Natural killer cell (primary cell): ENCODE results near the gene LTB4R2. TPM values are rescaled to one million over a fixed set of nuclear protein-coding genes. Genes with fewer than 3 reads are reported as not detected.

ENCODE experiments used
- ATAC-seq, 3 donors: fragments of 150-1000 bp in 2 of 3; fragments of 200-7000 bp in 1 of 3; cut with Tn5 transposase; 1 replicate in 1 of 3; 2 replicates in 2 of 3; pipeline ENCODE4 v1.10.0; 2021; ENCODE audit warnings: mild to moderate bottlenecking in 2 of 3, moderate library complexity in 2 of 3
- DNase-seq, 2 donors: peaks; one replicate each; pipeline versions ENCODE4 v3.0.0 to v3.0.0-alpha.2; 2013 to 2021; ENCODE audit warnings: mixed read lengths in 1 of 2
- H3K27ac ChIP-seq: one replicate; pipeline ENCODE4 v1.5.1; 2013; ENCODE audit warnings: mild to moderate bottlenecking, low read length
- H3K27me3 ChIP-seq: one replicate; pipeline ENCODE4 v1.6.1; 2013; ENCODE audit warnings: low read length; ENCODE audit not compliant: control insufficient read depth, insufficient read depth
- H3K36me3 ChIP-seq: one replicate; pipeline ENCODE4 v1.6.1; 2013; ENCODE audit warnings: low read length; ENCODE audit not compliant: control insufficient read depth, insufficient read depth
- H3K4me1 ChIP-seq: one replicate; pipeline ENCODE4 v1.6.1; 2013; ENCODE audit warnings: low read length; ENCODE audit not compliant: control insufficient read depth, insufficient read depth
- H3K4me3 ChIP-seq: one replicate; pipeline ENCODE4 v1.5.1; 2013; ENCODE audit warnings: low read length
- H3K9me3 ChIP-seq: one replicate; pipeline ENCODE4 v1.6.1; 2013; ENCODE audit warnings: low read length; ENCODE audit not compliant: control insufficient read depth, insufficient read depth
- H3K27ac Mint-ChIP-seq, 2 donors: one replicate each; pipeline ENCODE4 v1.8.0; 2022; ENCODE audit warnings: mild to moderate bottlenecking in 2 of 2, mixed read lengths in 2 of 2, moderate library complexity in 1 of 2
- H3K27me3 Mint-ChIP-seq, 2 donors: one replicate each; pipeline ENCODE4 v1.8.0; 2022; ENCODE audit warnings: low read depth in 2 of 2, mixed read lengths in 2 of 2
- H3K36me3 Mint-ChIP-seq: one replicate; pipeline ENCODE4 v1.8.0; 2022; ENCODE audit warnings: mixed read lengths
- H3K4me1 Mint-ChIP-seq, 2 donors: one replicate each; pipeline ENCODE4 v1.8.0; 2022; ENCODE audit warnings: mixed read lengths in 2 of 2
- H3K4me3 Mint-ChIP-seq: one replicate; pipeline ENCODE4 v1.8.0; 2022; ENCODE audit warnings: mild to moderate bottlenecking, moderate library complexity, mixed read lengths
- H3K9me3 Mint-ChIP-seq, 2 donors: one replicate each; pipeline ENCODE4 v1.8.0; 2022; ENCODE audit warnings: mixed read lengths in 2 of 2
- WGBS: methylation state at CpG from one replicate; pipeline ENCODE4 v1.1.7; 2013; ENCODE audit warnings: missing lambda C conversion rate; ENCODE audit not compliant: insufficient coverage; 5-methylcytosine and 5-hydroxymethylcytosine counted together
- intact Hi-C: fragments of 100-400 bp; cut with micrococcal nuclease; formaldehyde crosslinking; loops from one replicate; pipeline ENCODE4 v1.14.2; 2022
- total RNA-seq, 4 donors: library from RNA; stranded (reverse); fragments of 120-200 nt in 1 of 4; gene quantifications; one replicate each; pipeline versions ENCODE4 v1.2.3 to v1.2.4, GENCODE V29; 2013 to 2022
- TF ChIP-seq, protein P1 (sequence below): fragments of 200-600 bp; IDR thresholded peaks from one replicate; pipeline ENCODE4 v1.8.0; 2022; ENCODE audit warnings: antibody characterized with exemption

The LTB4R2 gene
- total RNA-seq, 3 donors from 2014 or later (not counting 1 experiment from before 2014, with no cell fraction given), result 27.6 to 40.5 (median 37.4) TPM

- H3K36me3 Mint-ChIP-seq, result no peaks in the 10 kb centered on the region
- H3K9me3 Mint-ChIP-seq, result no peaks in the 10 kb centered on the region
- peak overlapping the region; percentile 79 for H3K4me3 Mint-ChIP-seq
- peak; percentile 86 to 93 for DNase-seq
- H3K27ac Mint-ChIP-seq, result peak overlapping the region; percentile 87 to 88
- Histone ChIP-seq H3K27me3 (peaks cover 14% of the 10 kb centered on the region), H3K9me3 (no peaks in the 10 kb centered on the region), H3K4me3 (no peak overlapping the region), H3K4me1 (peaks cover 93% of the 10 kb centered on the region), H3K27ac (peak overlapping the region; percentile 61), H3K36me3 (no peaks in the 10 kb centered on the region)
- 11% methylated on average over 9 of the region's 9 CpGs for WGBS
- intact Hi-C loops, result loop anchor here (1.0 to 10.0 kb wide), 6 partner anchors 38 to 825 kb away; partner anchors contain the start of genes GZMB, NFATC4 and RABGGTA
- TF ChIP-seq, protein P1, sequence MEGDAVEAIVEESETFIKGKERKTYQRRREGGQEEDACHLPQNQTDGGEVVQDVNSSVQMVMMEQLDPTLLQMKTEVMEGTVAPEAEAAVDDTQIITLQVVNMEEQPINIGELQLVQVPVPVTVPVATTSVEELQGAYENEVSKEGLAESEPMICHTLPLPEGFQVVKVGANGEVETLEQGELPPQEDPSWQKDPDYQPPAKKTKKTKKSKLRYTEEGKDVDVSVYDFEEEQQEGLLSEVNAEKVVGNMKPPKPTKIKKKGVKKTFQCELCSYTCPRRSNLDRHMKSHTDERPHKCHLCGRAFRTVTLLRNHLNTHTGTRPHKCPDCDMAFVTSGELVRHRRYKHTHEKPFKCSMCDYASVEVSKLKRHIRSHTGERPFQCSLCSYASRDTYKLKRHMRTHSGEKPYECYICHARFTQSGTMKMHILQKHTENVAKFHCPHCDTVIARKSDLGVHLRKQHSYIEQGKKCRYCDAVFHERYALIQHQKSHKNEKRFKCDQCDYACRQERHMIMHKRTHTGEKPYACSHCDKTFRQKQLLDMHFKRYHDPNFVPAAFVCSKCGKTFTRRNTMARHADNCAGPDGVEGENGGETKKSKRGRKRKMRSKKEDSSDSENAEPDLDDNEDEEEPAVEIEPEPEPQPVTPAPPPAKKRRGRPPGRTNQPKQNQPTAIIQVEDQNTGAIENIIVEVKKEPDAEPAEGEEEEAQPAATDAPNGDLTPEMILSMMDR, result no peak
- peaks cover 6 to 8% of the 10 kb centered on the region in 2 donors for H3K27me3 Mint-ChIP-seq
- ATAC-seq, result peak; percentile 72 to 88 (median 85)
- H3K4me1 Mint-ChIP-seq, result peaks cover 69 to 77% of the 10 kb centered on the region in 2 donors
Measured at GRCh38 chr14:24329736-24330135, 19.8 kb downstream of the LTB4R2 start.

GRCh38 chr14:24330973-24331674, 21.2 kb downstream of the LTB4R2 start:
- TF ChIP-seq, protein P1, result no peak
- H3K27ac ChIP-seq, result no peak overlapping the region
- no peaks in the 10 kb centered on the region for H3K9me3 ChIP-seq
- no peaks in the 10 kb centered on the region for H3K36me3 ChIP-seq
- 96% methylated on average over 10 of the region's 10 CpGs for WGBS
- no peak overlapping the region for H3K4me3 ChIP-seq
- Mint-ChIP-seq H3K27ac (peak overlapping the region; percentile 87 to 88), H3K36me3 (peaks cover 3% of the 10 kb centered on the region), H3K4me3 (peak overlapping the region; percentile 79), H3K27me3 (peaks cover 14 to 16% of the 10 kb centered on the region in 2 donors), H3K9me3 (no peaks in the 10 kb centered on the region), H3K4me1 (peaks cover 79 to 87% of the 10 kb centered on the region in 2 donors)
- ATAC-seq (no peak), DNase-seq (no peak)
- peaks cover 92% of the 10 kb centered on the region for H3K4me1 ChIP-seq
- intact Hi-C loops, result loop anchor here (5.0 to 10.0 kb wide), 3 partner anchors 36 to 824 kb away; partner anchors contain the start of gene NFATC4
- H3K27me3 ChIP-seq, result peaks cover 15% of the 10 kb centered on the region

- H3K36me3 Mint-ChIP-seq, result peaks cover 9% of the 10 kb centered on the region
- H3K27me3 ChIP-seq, result peaks cover 15% of the 10 kb centered on the region
- DNase-seq (no peak), ATAC-seq (no peak)
- no peak overlapping the region for H3K27ac ChIP-seq
- H3K4me1 ChIP-seq, result peaks cover 86% of the 10 kb centered on the region
- H3K36me3 ChIP-seq, result peaks cover 5% of the 10 kb centered on the region
- 45% methylated on average over 26 of the region's 26 CpGs for WGBS
- peaks cover 14 to 16% of the 10 kb centered on the region in 2 donors for H3K27me3 Mint-ChIP-seq
- no peak overlapping the region for H3K4me3 ChIP-seq
- peak overlapping the region; percentile 87 to 88 for H3K27ac Mint-ChIP-seq
- H3K9me3 Mint-ChIP-seq, result no peaks in the 10 kb centered on the region
- TF ChIP-seq, protein P1, result no peak
- H3K4me1 Mint-ChIP-seq, result peaks cover 84 to 91% of the 10 kb centered on the region in 2 donors
- no peaks in the 10 kb centered on the region for H3K9me3 ChIP-seq
- intact Hi-C loops, result loop anchor here (1.0 to 10.0 kb wide), 5 partner anchors 20 to 823 kb away; partner anchors contain the start of genes LTB4R and NFATC4
- peak overlapping the region; percentile 93 for H3K4me3 Mint-ChIP-seq
Measured at GRCh38 chr14:24331731-24332267, 21.9 kb downstream of the LTB4R2 start.
